ENCODE measurements around the gene RAB11FIP4. TPM values are rescaled to one million over a fixed set of nuclear protein-coding genes. Genes with fewer than 3 reads are reported as not detected.

RAB11FIP4 gene
- total and polyA plus RNA-seq, 2 donors from 2014 or later: 10.0 to 32.5 TPM

DNA sequence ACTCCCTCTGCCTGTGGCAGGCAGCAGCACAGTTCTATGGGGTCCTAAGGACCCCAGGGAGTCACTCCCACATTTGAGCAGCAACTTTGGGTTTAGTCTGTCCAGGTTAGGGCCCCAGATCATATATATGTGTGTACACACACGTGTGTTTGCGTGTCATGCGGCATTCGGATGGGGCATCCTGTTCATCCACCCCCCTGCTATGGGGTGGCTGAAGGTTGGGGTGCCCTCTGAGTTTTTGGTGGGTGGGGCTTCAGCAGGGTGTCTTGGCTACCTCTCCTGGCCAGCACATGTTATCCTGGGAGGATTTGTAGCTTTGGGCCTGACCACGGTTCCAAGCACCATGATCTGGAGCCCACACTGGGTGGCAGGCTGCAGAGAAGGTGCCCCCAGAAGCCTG, 100.7 kb downstream of the RAB11FIP4 start:
- Histone ChIP-seq H3K4me1 (ENCODE audit: control insufficient read depth in 2 of 3, insufficient read depth in 2 of 3, low read depth in 1 of 3, low read length in 3 of 3) (peaks cover 0 to 66% (median 45%) of the 10 kb centered on the region in 3 donors), H3K4me3 (ENCODE audit: low read length in 3 of 3) (no peak overlapping the region), H3K27ac (ENCODE audit: low read depth in 2 of 2, low read length in 2 of 2) (peak overlapping the region in 1 of 2 donors; percentile 23), H3K9me3 (ENCODE audit: control insufficient read depth in 2 of 3, insufficient read depth in 1 of 3, low read length in 3 of 3) (no peaks in the 10 kb centered on the region), H3K27me3 (ENCODE audit: control insufficient read depth, insufficient read depth, low read length) (peaks cover 4% of the 10 kb centered on the region), H3K36me3 (ENCODE audit: control insufficient read depth in 2 of 3, insufficient read depth in 3 of 3, low read length in 3 of 3) (no peaks in the 10 kb centered on the region), H3K9ac (ENCODE audit: low read length in 3 of 3) (no peak overlapping the region)
- TF ChIP-seq, protein P1, sequence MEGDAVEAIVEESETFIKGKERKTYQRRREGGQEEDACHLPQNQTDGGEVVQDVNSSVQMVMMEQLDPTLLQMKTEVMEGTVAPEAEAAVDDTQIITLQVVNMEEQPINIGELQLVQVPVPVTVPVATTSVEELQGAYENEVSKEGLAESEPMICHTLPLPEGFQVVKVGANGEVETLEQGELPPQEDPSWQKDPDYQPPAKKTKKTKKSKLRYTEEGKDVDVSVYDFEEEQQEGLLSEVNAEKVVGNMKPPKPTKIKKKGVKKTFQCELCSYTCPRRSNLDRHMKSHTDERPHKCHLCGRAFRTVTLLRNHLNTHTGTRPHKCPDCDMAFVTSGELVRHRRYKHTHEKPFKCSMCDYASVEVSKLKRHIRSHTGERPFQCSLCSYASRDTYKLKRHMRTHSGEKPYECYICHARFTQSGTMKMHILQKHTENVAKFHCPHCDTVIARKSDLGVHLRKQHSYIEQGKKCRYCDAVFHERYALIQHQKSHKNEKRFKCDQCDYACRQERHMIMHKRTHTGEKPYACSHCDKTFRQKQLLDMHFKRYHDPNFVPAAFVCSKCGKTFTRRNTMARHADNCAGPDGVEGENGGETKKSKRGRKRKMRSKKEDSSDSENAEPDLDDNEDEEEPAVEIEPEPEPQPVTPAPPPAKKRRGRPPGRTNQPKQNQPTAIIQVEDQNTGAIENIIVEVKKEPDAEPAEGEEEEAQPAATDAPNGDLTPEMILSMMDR (IDR thresholded peaks at IDR 0.05; ENCODE audit: borderline replicate concordance, extremely low read depth, insufficient read depth): no peak
- FAIRE-seq (no peak), DNase-seq (peak in 1 of 5 donors; percentile 57)
- intact Hi-C loops (cut with DNase I): no loop called here

DNA sequence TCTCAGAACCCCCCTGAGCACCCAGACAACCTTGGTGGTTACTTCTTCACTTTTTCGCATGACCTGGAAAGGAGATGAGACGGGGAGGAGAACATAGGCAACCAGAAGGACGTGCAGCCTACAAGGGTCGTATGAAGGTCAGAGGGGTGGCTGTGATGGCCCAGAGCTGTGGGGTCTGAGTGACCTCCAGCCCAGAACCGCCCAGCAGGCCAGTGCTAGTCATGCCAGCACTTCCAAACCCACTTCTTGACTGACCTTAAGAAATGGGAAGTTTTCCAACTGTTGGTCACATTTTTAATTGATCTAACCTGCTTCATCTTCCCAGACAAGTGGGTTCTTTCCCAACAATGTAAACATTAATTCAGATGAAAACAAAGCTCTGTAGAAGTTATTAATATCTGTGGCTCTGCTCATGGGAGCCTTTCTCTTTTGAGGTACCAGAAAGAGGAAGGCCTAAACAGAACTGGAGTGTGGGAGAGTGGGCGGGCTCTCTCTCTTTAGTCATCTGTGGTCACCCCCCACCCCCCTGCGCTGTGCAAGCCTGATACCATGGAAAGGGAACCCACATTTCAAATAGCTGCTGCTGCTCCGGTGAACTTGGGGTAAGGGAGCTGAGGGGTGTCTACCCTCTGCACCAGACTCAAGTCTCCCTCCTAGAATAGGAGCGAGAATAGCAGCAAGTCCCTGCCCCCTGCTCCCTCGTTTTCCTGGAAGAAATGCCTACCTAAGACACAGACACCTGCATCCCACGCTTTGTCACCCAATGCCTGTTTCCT, 101.6 kb downstream of the RAB11FIP4 start:
- Histone ChIP-seq H3K9ac (ENCODE audit: low read length in 3 of 3) (no peak overlapping the region), H3K27ac (ENCODE audit: low read depth in 2 of 2, low read length in 2 of 2) (peak overlapping the region in 1 of 2 donors; percentile 71), H3K4me3 (ENCODE audit: low read length in 3 of 3) (no peak overlapping the region), H3K27me3 (ENCODE audit: control insufficient read depth, insufficient read depth, low read length) (peaks cover 4% of the 10 kb centered on the region), H3K4me1 (ENCODE audit: control insufficient read depth in 2 of 3, insufficient read depth in 2 of 3, low read depth in 1 of 3, low read length in 3 of 3) (peaks cover 0 to 74% (median 49%) of the 10 kb centered on the region in 3 donors), H3K9me3 (ENCODE audit: control insufficient read depth in 2 of 3, insufficient read depth in 1 of 3, low read length in 3 of 3) (no peaks in the 10 kb centered on the region), H3K36me3 (ENCODE audit: control insufficient read depth in 2 of 3, insufficient read depth in 3 of 3, low read length in 3 of 3) (no peaks in the 10 kb centered on the region)
- FAIRE-seq (no peak), DNase-seq (peak in 1 of 5 donors; percentile 66)
- TF ChIP-seq, protein P1 (IDR thresholded peaks at IDR 0.05; ENCODE audit: borderline replicate concordance, extremely low read depth, insufficient read depth): no peak
- intact Hi-C loops (cut with DNase I): no loop called here

GRCh38 chr17:31493656-31494155, 102.2 kb downstream of the RAB11FIP4 start:
- H3K9ac ChIP-seq (ENCODE audit: low read length in 3 of 3): peak overlapping the region in 1 of 3 donors; percentile 35
- peaks cover 4% of the 10 kb centered on the region for H3K27me3 ChIP-seq (ENCODE audit: control insufficient read depth, insufficient read depth, low read length)
- no peak overlapping the region for H3K4me3 ChIP-seq (ENCODE audit: low read length in 3 of 3)
- peaks cover 0 to 77% (median 55%) of the 10 kb centered on the region in 3 donors for H3K4me1 ChIP-seq (ENCODE audit: control insufficient read depth in 2 of 3, insufficient read depth in 2 of 3, low read depth in 1 of 3, low read length in 3 of 3)
- H3K9me3 ChIP-seq (ENCODE audit: control insufficient read depth in 2 of 3, insufficient read depth in 1 of 3, low read length in 3 of 3): no peaks in the 10 kb centered on the region
- H3K27ac ChIP-seq (ENCODE audit: low read depth in 2 of 2, low read length in 2 of 2): peak overlapping the region; percentile 63 to 71
- TF ChIP-seq, protein P1 (IDR thresholded peaks at IDR 0.05; ENCODE audit: borderline replicate concordance, extremely low read depth, insufficient read depth): no peak
- DNase-seq (peak in 1 of 5 donors; percentile 43), FAIRE-seq (no peak)
- intact Hi-C loops (cut with DNase I): no loop called here
- no peaks in the 10 kb centered on the region for H3K36me3 ChIP-seq (ENCODE audit: control insufficient read depth in 2 of 3, insufficient read depth in 3 of 3, low read length in 3 of 3)

Measured in kidney (tissue), 14 donors.